Upper lobe of left lung (tissue), 6 donors: ENCODE results near the gene KPNA5. TPM values are rescaled to one million over a fixed set of nuclear protein-coding genes. Genes with fewer than 3 reads are reported as not detected.
"Not testable (repeated sequence)": the region's sequence is repeated elsewhere in the genome, so short reads cannot be mapped to it uniquely, and the experiment has no call there.

Source experiments
- ATAC-seq, 2 donors: fragments of 200-7000 bp; cut with Tn5 transposase; one replicate each; pipeline ENCODE4 v1.9.1; 2022; ENCODE audit warnings: mild to moderate bottlenecking in 2 of 2, moderate library complexity in 2 of 2; ENCODE audit not compliant: low FRiP score in 2 of 2
- DNase-seq, 2 donors: peaks; one replicate each; pipeline ENCODE4 v3.0.0-alpha.2; 2019 to 2020
- H3K27ac ChIP-seq, 4 donors: fragments of 200-600 bp; sonication (generic); one replicate each; pipeline ENCODE4 v1.5.1; 2016 to 2019
- H3K27me3 ChIP-seq, 4 donors: fragments of 200-600 bp; sonication (generic); one replicate each; pipeline ENCODE4 v1.5.1; 2017 to 2019
- H3K36me3 ChIP-seq, 4 donors: fragments of 200-600 bp; sonication (generic); one replicate each; pipeline ENCODE4 v1.5.1; 2016 to 2019
- H3K4me1 ChIP-seq, 4 donors: fragments of 200-600 bp; sonication (generic); one replicate each; pipeline ENCODE4 v1.5.1; 2018 to 2019
- H3K4me3 ChIP-seq, 4 donors: fragments of 200-600 bp; sonication (generic); one replicate each; pipeline ENCODE4 v1.5.1; 2017 to 2019; ENCODE audit warnings: mild to moderate bottlenecking in 2 of 4, moderate library complexity in 1 of 4
- H3K9me3 ChIP-seq, 4 donors: fragments of 200-600 bp; sonication (generic); one replicate each; pipeline ENCODE4 v1.5.1; 2018 to 2019
- CTCF ChIP-seq, 6 experiments: fragments of 450-650 bp in 4 of 6; fragments of 200-600 bp in 2 of 6; sonication (generic) in 2 of 6; IDR thresholded peaks; one replicate each; pipeline ENCODE4 v1.5.1; 2016 to 2019; ENCODE audit warnings: antibody characterized with exemption in 6 of 6
- EP300 ChIP-seq, 4 donors: sonication (generic); formaldehyde crosslinking; IDR thresholded peaks; one replicate each; pipeline ENCODE4 v1.5.1; 2017; ENCODE audit warnings: antibody characterized with exemption in 4 of 4, control low read depth in 2 of 4
- POLR2A ChIP-seq, 4 donors: fragments of 450-650 bp; IDR thresholded peaks; one replicate each; pipeline ENCODE4 v1.5.1; 2016 to 2017; ENCODE audit warnings: antibody characterized with exemption in 4 of 4, mild to moderate bottlenecking in 2 of 4
- POLR2AphosphoS5 ChIP-seq, 2 donors: sonication (generic); formaldehyde crosslinking; IDR thresholded peaks; one replicate each; pipeline ENCODE4 v1.5.1; 2017; ENCODE audit warnings: antibody characterized with exemption in 2 of 2
- WGBS, 2 donors: methylation state at CpG; one replicate each; pipeline ENCODE4 v1.1.5; 2017 to 2018; 5-methylcytosine and 5-hydroxymethylcytosine counted together
- total RNA-seq, 6 donors: library from RNA; depleted of rRNA in 4 of 6; stranded (reverse); fragments of >200 nt in 4 of 6; gene quantifications; one replicate each; pipeline versions ENCODE4 v1.1.0 to v1.2.1, GENCODE V29; 2016 to 2021
- donor health status: DM: no; HTN: no; CAD: no; lungs with moderate emphysema.
- donor health status: DM: no; HTN: yes; CAD: no; lungs with severe emphysema.

The KPNA5 gene
- total RNA-seq, 6 donors from 2014 or later: 3.1 to 20.1 (median 9.2) TPM

- Histone ChIP-seq H3K36me3 (peaks cover 0 to 7% (median 0%) of the 10 kb centered on the region in 4 donors), H3K4me1 (peaks cover 9 to 22% (median 15%) of the 10 kb centered on the region in 4 donors), H3K27ac (peak overlapping the region; percentile 85 to 95 (median 90)), H3K9me3 (no peaks in the 10 kb centered on the region), H3K4me3 (peak overlapping the region in 3 of 4 donors; percentile 56 to 76 (median 72)), H3K27me3 (no peaks in the 10 kb centered on the region)
- WGBS, 2 donors: 21 to 47% methylated on average over 5 of the region's 5 CpGs
- DNase-seq: peak in 1 of 2 donors; percentile 68
- TF ChIP-seq EP300 (IDR thresholded peaks at IDR 0.05) (no peak), POLR2AphosphoS5 (IDR thresholded peaks at IDR 0.05) (no peak), POLR2A (IDR thresholded peaks at IDR 0.05) (peak in 1 of 4 donors; percentile 15)
- no peak for ATAC-seq
These were observed 1.3 kb downstream of the KPNA5 start for GRCh38 chr6:116682334-116682712.

GRCh38 chr6:116685437-116685993, 4.5 kb downstream of the KPNA5 start:
- no peak for ATAC-seq
- Histone ChIP-seq H3K27me3 (no peaks in the 10 kb centered on the region), H3K4me3 (no peak overlapping the region), H3K36me3 (peaks cover 0 to 7% (median 0%) of the 10 kb centered on the region in 4 donors), H3K27ac (no peak overlapping the region), H3K4me1 (peaks cover 9 to 17% (median 14%) of the 10 kb centered on the region in 4 donors), H3K9me3 (no peaks in the 10 kb centered on the region)
- no peak for DNase-seq
- WGBS, 2 donors: 83 to 98% methylated on average over 2 of the region's 2 CpGs
- TF ChIP-seq CTCF (IDR thresholded peaks at IDR 0.05): no peak
- TF ChIP-seq POLR2A (IDR thresholded peaks at IDR 0.05): no peak
- TF ChIP-seq POLR2AphosphoS5 (IDR thresholded peaks at IDR 0.05): no peak
- TF ChIP-seq EP300 (IDR thresholded peaks at IDR 0.05): no peak

- not testable (repeated sequence) for H3K27me3 ChIP-seq, H3K36me3 ChIP-seq, H3K27ac ChIP-seq, H3K9me3 ChIP-seq, H3K4me3 ChIP-seq, DNase-seq, ATAC-seq
- WGBS, 2 donors: 84 to 86% methylated on average over 2 of the region's 2 CpGs
- peaks cover 5 to 16% (median 13%) of the 10 kb centered on the region in 4 donors for H3K4me1 ChIP-seq
These were observed 5.6 kb downstream of the KPNA5 start for GRCh38 chr6:116686475-116687101.

GRCh38 chr6:116691154-116691553, 10.1 kb downstream of the KPNA5 start:
- H3K4me3 ChIP-seq: no peak overlapping the region
- no peak overlapping the region for H3K27ac ChIP-seq
- no peak for TF ChIP-seq EP300 (IDR thresholded peaks at IDR 0.05)
- no peak for TF ChIP-seq CTCF (IDR thresholded peaks at IDR 0.05)
- no peak for TF ChIP-seq POLR2A (IDR thresholded peaks at IDR 0.05)
- no peak for TF ChIP-seq POLR2AphosphoS5 (IDR thresholded peaks at IDR 0.05)
- H3K9me3 ChIP-seq: no peaks in the 10 kb centered on the region
- H3K27me3 ChIP-seq: no peaks in the 10 kb centered on the region
- WGBS, 2 donors: 93 to 94% methylated on average over 5 of the region's 5 CpGs
- peaks cover 0 to 13% (median 6%) of the 10 kb centered on the region in 4 donors for H3K4me1 ChIP-seq
- H3K36me3 ChIP-seq: peaks cover 0 to 10% (median 0%) of the 10 kb centered on the region in 4 donors
- ATAC-seq (no peak), DNase-seq (no peak)

GRCh38 chr6:116692873-116693272, 11.9 kb downstream of the KPNA5 start:
- ATAC-seq, H3K4me3 ChIP-seq, DNase-seq, H3K27ac ChIP-seq, H3K9me3 ChIP-seq, H3K27me3 ChIP-seq: not testable (repeated sequence)
- peaks cover 0 to 13% (median 6%) of the 10 kb centered on the region in 4 donors for H3K4me1 ChIP-seq
- H3K36me3 ChIP-seq: peaks cover 0 to 10% (median 0%) of the 10 kb centered on the region in 4 donors
- 94 to 98% methylated on average over 2 to 4 of the region's 4 CpGs for WGBS, 2 donors

GRCh38 chr6:116693275-116693674, 12.3 kb downstream of the KPNA5 start:
- not testable (repeated sequence) for H3K27ac ChIP-seq, H3K9me3 ChIP-seq, H3K4me3 ChIP-seq, DNase-seq, ATAC-seq, H3K27me3 ChIP-seq
- 96 to 99% methylated on average over 3 of the region's 3 CpGs for WGBS, 2 donors
- Histone ChIP-seq H3K4me1 (peaks cover 0 to 13% (median 6%) of the 10 kb centered on the region in 4 donors), H3K36me3 (peaks cover 0 to 10% (median 0%) of the 10 kb centered on the region in 4 donors)

- TF ChIP-seq EP300 (IDR thresholded peaks at IDR 0.05) (no peak), POLR2AphosphoS5 (IDR thresholded peaks at IDR 0.05) (no peak), POLR2A (IDR thresholded peaks at IDR 0.05) (no peak), CTCF (IDR thresholded peaks at IDR 0.05) (no peak)
- 64 to 79% methylated on average over 2 of the region's 2 CpGs for WGBS, 2 donors
- no peak overlapping the region for H3K27ac ChIP-seq
- no peaks in the 10 kb centered on the region for H3K27me3 ChIP-seq
- no peak overlapping the region for H3K4me3 ChIP-seq
- DNase-seq (no peak), ATAC-seq (no peak)
- H3K36me3 ChIP-seq: peaks cover 0 to 19% (median 0%) of the 10 kb centered on the region in 4 donors
- H3K9me3 ChIP-seq: no peaks in the 10 kb centered on the region
- peaks cover 0 to 13% (median 5%) of the 10 kb centered on the region in 4 donors for H3K4me1 ChIP-seq
These were observed 14.4 kb downstream of the KPNA5 start for GRCh38 chr6:116695401-116695800.
